ENCODE measurements around the gene HOXB9. TPM values are rescaled to one million over a fixed set of nuclear protein-coding genes. Genes with fewer than 3 reads are reported as not detected.

The HOXB9 gene
- total and polyA plus RNA-seq, 10 of the 15 experiments (the other 5 are each of a cell fraction or from before 2014, with no cell fraction given): 0.01 to 0.49 (median 0.09) TPM; not detected in 5

DNA sequence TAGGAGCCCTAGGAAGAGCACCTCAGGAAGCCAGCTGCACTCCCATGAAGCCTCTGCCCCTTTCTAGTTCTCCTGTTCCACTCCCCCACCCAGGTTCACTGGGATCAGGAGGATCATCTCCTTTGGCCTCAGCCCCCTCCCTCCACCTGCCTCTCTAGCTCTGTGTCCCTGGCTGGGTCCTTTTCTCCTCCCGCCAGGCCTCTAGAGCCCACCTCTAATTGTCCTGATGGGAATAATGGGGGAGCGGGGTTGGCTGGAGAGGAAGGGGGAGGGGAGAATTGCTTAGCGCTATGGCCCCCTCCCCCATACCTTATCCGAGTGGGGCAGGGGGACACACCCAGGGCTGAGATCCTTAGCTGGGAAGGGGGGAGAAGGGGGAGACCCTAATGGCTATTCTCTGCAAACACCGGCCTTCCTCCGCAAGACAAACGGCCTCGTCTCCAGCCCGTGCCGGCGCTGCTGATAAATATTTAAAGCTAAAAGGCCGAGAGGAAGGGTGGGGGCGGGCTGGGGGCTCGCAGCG, 16.3 kb downstream of the HOXB9 start:
- no peak for FAIRE-seq

DNA sequence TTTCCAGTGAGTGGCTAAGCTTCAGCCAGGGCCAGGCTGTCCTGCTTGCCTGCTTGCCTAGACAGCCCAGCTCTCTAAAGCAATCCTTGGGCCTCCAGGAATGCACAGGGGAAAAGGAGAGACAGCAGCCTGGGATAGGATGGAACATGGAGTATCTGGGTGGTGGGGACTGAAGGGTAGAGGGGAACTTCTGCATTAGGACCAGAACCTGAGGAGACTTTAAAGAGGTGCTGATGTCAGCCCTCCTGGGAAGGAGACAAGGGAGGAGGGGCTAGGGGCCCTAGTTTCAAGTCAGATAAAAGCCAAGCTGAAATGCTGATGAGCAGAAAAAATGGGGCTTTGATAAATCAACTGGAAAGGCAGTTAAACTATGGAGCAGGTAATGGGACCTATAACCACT, 17.1 kb downstream of the HOXB9 start:
- ChIA-PET POLR2A (interaction anchor here (0.6 to 1.7 kb wide), 3 partner anchors 14 to 233 kb away, joined by 3 to 5 read pairs (median 3); no protein-coding TSS in a partner anchor), SMC1A (ENCODE audit: uncharacterized antibody, unreplicated experiment) (interaction anchor here (1.3 kb wide), 1 partner anchor 16 kb away, joined by 3 read pairs; the partner anchor contains the start of gene HOXB5), RAD21 (ENCODE audit: unreplicated experiment) (interaction anchor here (0.7 to 1.7 kb wide), 5 partner anchors 14 to 346 kb away, joined by 3 to 4 read pairs (median 4); partner anchors contain the start of gene HOXB5), CTCF (interaction anchor here (0.7 to 1.8 kb wide), 9 partner anchors 9 to 584 kb away, joined by 3 to 8 read pairs (median 5); no protein-coding TSS in a partner anchor)
- H3K4me1 ChIP-seq (ENCODE audit: control insufficient read depth, insufficient read depth, low read length): peaks cover 11% of the 10 kb centered on the region
- no peaks in the 10 kb centered on the region for H4K20me1 ChIP-seq (ENCODE audit: control insufficient read depth, insufficient read depth)
- in situ Hi-C loops (cut with MboI) (no loop called here), intact Hi-C loops (cut with micrococcal nuclease; ENCODE audit: unreplicated experiment) (no loop called here)
- ATAC-seq (no peak), FAIRE-seq (peak; percentile 68), DNase-seq (ENCODE audit: low read depth, low spot score) (no peak)
- no TSS peak for BruUV-seq (replicated peaks)
- no peak overlapping the region for H3K9ac ChIP-seq (ENCODE audit: control insufficient read depth, insufficient read depth, low read length)
- 0 out of 2 replicates have a peak overlapping the region, but pooled peaks have one; percentile 91 for H3K4me2 ChIP-seq (ENCODE audit: control insufficient read depth, insufficient read depth)
- H3K36me3 ChIP-seq (ENCODE audit: control insufficient read depth in 2 of 2, insufficient read depth in 2 of 2, low read length in 1 of 2): no peaks in the 10 kb centered on the region; a peak in 1 of 4 replicates
- no peak overlapping the region for H3K4me3 ChIP-seq
- H2AFZ ChIP-seq (ENCODE audit: control insufficient read depth, low read depth, low read length): no peak overlapping the region
- no peak overlapping the region for H3K27ac ChIP-seq (ENCODE audit: control insufficient read depth, insufficient read depth)
- peaks cover 4 to 8% of the 10 kb centered on the region in 2 experiments; a peak in 3 of 4 replicates for H3K27me3 ChIP-seq (replicated peaks in 1 of 2; ENCODE audit: control insufficient read depth in 2 of 2, insufficient read depth in 2 of 2, low read length in 1 of 2)
- no peaks in the 10 kb centered on the region for H3K79me2 ChIP-seq (ENCODE audit: control insufficient read depth, insufficient read depth, low read length)
- H3K9me3 ChIP-seq (replicated peaks; ENCODE audit: control insufficient read depth, insufficient read depth, low read length): no peaks in the 10 kb centered on the region
- TF ChIP-seq DPF2 (IDR thresholded peaks at IDR 0.05) (no peak), MTA2 (IDR thresholded peaks at IDR 0.05; ENCODE audit: low read depth) (no peak), ZSCAN29 (IDR thresholded peaks at IDR 0.05) (no peak)
- TF ChIP-seq, protein P1, sequence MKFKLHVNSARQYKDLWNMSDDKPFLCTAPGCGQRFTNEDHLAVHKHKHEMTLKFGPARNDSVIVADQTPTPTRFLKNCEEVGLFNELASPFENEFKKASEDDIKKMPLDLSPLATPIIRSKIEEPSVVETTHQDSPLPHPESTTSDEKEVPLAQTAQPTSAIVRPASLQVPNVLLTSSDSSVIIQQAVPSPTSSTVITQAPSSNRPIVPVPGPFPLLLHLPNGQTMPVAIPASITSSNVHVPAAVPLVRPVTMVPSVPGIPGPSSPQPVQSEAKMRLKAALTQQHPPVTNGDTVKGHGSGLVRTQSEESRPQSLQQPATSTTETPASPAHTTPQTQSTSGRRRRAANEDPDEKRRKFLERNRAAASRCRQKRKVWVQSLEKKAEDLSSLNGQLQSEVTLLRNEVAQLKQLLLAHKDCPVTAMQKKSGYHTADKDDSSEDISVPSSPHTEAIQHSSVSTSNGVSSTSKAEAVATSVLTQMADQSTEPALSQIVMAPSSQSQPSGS (IDR thresholded peaks at IDR 0.05; ENCODE audit: low read length): no peak
- TF ChIP-seq, protein P2, sequence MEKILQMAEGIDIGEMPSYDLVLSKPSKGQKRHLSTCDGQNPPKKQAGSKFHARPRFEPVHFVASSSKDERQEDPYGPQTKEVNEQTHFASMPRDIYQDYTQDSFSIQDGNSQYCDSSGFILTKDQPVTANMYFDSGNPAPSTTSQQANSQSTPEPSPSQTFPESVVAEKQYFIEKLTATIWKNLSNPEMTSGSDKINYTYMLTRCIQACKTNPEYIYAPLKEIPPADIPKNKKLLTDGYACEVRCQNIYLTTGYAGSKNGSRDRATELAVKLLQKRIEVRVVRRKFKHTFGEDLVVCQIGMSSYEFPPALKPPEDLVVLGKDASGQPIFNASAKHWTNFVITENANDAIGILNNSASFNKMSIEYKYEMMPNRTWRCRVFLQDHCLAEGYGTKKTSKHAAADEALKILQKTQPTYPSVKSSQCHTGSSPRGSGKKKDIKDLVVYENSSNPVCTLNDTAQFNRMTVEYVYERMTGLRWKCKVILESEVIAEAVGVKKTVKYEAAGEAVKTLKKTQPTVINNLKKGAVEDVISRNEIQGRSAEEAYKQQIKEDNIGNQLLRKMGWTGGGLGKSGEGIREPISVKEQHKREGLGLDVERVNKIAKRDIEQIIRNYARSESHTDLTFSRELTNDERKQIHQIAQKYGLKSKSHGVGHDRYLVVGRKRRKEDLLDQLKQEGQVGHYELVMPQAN (conservative IDR thresholded peaks at IDR 0.05): no peak
- TF ChIP-seq, protein P3, sequence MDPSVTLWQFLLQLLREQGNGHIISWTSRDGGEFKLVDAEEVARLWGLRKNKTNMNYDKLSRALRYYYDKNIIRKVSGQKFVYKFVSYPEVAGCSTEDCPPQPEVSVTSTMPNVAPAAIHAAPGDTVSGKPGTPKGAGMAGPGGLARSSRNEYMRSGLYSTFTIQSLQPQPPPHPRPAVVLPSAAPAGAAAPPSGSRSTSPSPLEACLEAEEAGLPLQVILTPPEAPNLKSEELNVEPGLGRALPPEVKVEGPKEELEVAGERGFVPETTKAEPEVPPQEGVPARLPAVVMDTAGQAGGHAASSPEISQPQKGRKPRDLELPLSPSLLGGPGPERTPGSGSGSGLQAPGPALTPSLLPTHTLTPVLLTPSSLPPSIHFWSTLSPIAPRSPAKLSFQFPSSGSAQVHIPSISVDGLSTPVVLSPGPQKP (IDR thresholded peaks at IDR 0.05; ENCODE audit: low read depth, low read length): no peak
- TF ChIP-seq, protein P4, sequence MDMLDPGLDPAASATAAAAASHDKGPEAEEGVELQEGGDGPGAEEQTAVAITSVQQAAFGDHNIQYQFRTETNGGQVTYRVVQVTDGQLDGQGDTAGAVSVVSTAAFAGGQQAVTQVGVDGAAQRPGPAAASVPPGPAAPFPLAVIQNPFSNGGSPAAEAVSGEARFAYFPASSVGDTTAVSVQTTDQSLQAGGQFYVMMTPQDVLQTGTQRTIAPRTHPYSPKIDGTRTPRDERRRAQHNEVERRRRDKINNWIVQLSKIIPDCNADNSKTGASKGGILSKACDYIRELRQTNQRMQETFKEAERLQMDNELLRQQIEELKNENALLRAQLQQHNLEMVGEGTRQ (IDR thresholded peaks at IDR 0.05; ENCODE audit: borderline replicate concordance, low read depth, low read length): no peak
- TF ChIP-seq, protein P5, sequence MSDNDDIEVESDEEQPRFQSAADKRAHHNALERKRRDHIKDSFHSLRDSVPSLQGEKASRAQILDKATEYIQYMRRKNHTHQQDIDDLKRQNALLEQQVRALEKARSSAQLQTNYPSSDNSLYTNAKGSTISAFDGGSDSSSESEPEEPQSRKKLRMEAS (IDR thresholded peaks at IDR 0.05; ENCODE audit: low read depth, low read length): no peak

More for the DNA sequence above, 16.3 kb downstream of the HOXB9 start:
- ChIA-PET CTCF (interaction anchor here (0.8 to 1.8 kb wide), 10 partner anchors 9 to 584 kb away, joined by 3 to 8 read pairs (median 4); no protein-coding TSS in a partner anchor), SMC1A (ENCODE audit: uncharacterized antibody, unreplicated experiment) (interaction anchor here (0.8 to 1.1 kb wide), 3 partner anchors 21 to 584 kb away, joined by 3 read pairs; no protein-coding TSS in a partner anchor), POLR2A (interaction anchor here (0.6 to 1.7 kb wide), 4 partner anchors 14 to 120 kb away, joined by 3 to 6 read pairs (median 5); no protein-coding TSS in a partner anchor), RAD21 (ENCODE audit: unreplicated experiment) (interaction anchor here (0.9 to 1.7 kb wide), 5 partner anchors 13 to 529 kb away, joined by 3 to 4 read pairs (median 3); partner anchors contain the start of gene HOXB5)
- H3K4me3 ChIP-seq: peak overlapping the region; percentile 86
- in situ Hi-C loops (cut with MboI): no loop called here
- TF ChIP-seq GATAD2B (conservative IDR thresholded peaks at IDR 0.05; ENCODE audit: low read depth) (no peak), EGR1 (IDR thresholded peaks at IDR 0.05; ENCODE audit: borderline replicate concordance in 1 of 2, low read depth in 2 of 2, low read length in 2 of 2) (peak in 1 of 2 experiments; percentile 13; a peak in 1 of 3 replicates)
- no peaks in the 10 kb centered on the region for H3K79me2 ChIP-seq (ENCODE audit: control insufficient read depth, insufficient read depth, low read length)
- H3K9me3 ChIP-seq (replicated peaks; ENCODE audit: control insufficient read depth, insufficient read depth, low read length): no peaks in the 10 kb centered on the region
- peak overlapping the region; percentile 96 for H2AFZ ChIP-seq (ENCODE audit: control insufficient read depth, low read depth, low read length)
- BruUV-seq (replicated peaks): no TSS peak
- ATAC-seq: no peak
- H4K20me1 ChIP-seq (ENCODE audit: control insufficient read depth, insufficient read depth): no peaks in the 10 kb centered on the region
- intact Hi-C loops (cut with micrococcal nuclease; ENCODE audit: unreplicated experiment): no loop called here
- peak overlapping the region; percentile 76 for H3K9ac ChIP-seq (ENCODE audit: control insufficient read depth, insufficient read depth, low read length)
- H3K36me3 ChIP-seq (ENCODE audit: control insufficient read depth in 2 of 2, insufficient read depth in 2 of 2, low read length in 1 of 2): no peaks in the 10 kb centered on the region; a peak in 1 of 4 replicates
- WGBS (ENCODE audit: insufficient coverage, insufficient replicate concordance, low lambda C conversion rate, missing lambda C conversion rate): 14% methylated on average over 15 of the region's 15 CpGs
- peaks cover 11% of the 10 kb centered on the region for H3K4me1 ChIP-seq (ENCODE audit: control insufficient read depth, insufficient read depth, low read length)
- H3K4me2 ChIP-seq (ENCODE audit: control insufficient read depth, insufficient read depth): peak overlapping the region; percentile 91
- no peak overlapping the region for H3K27ac ChIP-seq (ENCODE audit: control insufficient read depth, insufficient read depth)
- peaks cover 6 to 13% of the 10 kb centered on the region in 2 experiments; a peak in 3 of 4 replicates for H3K27me3 ChIP-seq (replicated peaks in 1 of 2; ENCODE audit: control insufficient read depth in 2 of 2, insufficient read depth in 2 of 2, low read length in 1 of 2)
- DNase-seq (ENCODE audit: low read depth, low spot score): no peak
